ENCODE data around the gene C6orf89. TPM values are rescaled to one million over a fixed set of nuclear protein-coding genes. Genes with fewer than 3 reads are reported as not detected.

C6orf89 gene, protein sequence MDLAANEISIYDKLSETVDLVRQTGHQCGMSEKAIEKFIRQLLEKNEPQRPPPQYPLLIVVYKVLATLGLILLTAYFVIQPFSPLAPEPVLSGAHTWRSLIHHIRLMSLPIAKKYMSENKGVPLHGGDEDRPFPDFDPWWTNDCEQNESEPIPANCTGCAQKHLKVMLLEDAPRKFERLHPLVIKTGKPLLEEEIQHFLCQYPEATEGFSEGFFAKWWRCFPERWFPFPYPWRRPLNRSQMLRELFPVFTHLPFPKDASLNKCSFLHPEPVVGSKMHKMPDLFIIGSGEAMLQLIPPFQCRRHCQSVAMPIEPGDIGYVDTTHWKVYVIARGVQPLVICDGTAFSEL
- 20.9 and 22.9 TPM in 2 replicates for total RNA-seq

DNA sequence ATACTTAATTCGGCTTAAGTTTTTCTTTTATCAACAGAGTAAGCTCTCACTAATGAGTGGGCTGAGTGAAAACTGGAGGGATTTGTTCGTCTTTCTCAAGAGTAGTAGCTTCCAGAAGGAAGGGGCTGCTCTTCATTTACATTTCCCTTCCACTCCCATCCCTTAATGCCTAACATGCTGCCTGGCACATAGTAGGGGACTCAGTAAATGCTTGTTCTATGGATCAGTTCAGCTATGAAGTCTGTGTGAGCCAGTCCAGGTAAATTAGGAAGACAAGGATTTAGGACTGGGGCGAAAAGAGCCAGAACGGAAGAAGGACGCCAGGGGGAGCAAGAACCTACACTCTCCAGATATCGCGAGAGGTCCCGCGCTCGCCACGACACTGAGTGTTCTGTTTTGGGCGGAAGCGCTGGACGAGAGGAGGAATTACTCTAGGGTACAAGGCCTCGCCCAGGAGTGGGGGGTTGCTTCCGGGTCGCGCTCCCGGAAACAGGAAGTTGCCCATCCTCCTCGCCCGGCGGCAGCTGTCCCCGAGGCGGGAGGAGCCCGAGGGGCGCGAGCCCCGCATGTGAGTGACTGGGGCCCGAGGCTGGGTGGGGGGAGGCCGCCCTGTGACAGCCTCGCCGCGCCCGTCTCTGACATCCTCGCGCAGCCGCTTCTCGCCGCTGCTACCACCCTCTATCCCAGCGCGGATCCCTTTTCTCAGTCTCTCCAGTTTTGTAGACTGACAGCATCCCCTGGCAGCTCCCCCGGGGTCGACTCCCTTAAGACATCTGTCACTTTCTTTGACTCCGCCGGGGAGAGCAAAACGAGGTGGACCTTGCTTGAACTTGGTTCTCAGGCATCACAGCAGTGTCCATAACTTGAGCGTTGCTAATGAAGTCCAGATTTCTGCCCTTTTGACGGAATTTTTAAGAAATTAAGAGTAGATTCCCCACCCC lies at the start of gene C6orf89:
C6orf89 (plus strand) TSS at position 492 of the 941 bp plus-strand sequence. CDS start 13,493 bp downstream, outside the sequence.

DNA sequence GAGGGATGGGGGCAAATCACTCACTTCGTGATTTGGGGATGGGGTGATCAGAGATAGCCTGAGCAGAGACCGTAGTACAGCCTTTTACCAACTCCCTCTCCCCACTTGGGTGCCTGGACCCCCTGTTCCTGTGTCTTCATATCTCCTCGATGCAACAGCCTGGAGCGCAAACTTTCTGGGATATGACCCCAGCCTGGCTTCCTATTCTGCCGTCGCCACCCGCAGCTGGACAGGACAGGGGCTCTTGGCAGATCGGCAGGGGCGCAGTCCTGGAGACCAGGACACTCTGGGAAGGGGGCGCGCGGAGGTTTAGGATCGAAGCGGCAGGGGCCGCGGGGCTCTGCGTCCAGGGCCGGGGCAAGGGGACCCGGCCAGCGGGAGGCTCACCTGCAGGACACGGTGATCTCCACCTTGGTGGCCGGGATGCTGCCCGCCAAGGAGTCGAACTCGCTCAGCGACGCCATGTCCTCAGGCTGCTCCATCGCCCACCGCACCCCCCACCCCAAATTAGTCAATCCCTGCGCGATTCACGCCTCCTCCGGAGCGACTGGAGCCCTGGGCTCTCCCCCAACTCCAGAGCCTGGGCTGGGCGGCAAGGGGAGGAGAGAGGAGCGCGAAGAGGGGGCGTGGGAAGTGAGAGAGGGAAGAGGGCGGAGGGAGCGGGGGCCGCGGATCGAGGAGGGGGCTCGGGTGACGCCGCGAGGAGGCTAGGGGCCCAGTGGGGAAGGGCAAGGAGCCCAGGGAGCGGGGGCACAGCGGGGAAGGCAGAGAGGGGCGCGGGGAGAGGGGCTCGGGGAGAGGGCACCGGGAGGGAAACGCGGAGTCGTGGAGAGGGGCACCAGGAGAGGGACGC lies 46.6 kb upstream of the C6orf89 start, which contains the start of gene CPNE5:
CPNE5 (minus strand) TSS at position 549 of the 853 bp plus-strand sequence; CDS start at position 482, 67 bp downstream.

DNA sequence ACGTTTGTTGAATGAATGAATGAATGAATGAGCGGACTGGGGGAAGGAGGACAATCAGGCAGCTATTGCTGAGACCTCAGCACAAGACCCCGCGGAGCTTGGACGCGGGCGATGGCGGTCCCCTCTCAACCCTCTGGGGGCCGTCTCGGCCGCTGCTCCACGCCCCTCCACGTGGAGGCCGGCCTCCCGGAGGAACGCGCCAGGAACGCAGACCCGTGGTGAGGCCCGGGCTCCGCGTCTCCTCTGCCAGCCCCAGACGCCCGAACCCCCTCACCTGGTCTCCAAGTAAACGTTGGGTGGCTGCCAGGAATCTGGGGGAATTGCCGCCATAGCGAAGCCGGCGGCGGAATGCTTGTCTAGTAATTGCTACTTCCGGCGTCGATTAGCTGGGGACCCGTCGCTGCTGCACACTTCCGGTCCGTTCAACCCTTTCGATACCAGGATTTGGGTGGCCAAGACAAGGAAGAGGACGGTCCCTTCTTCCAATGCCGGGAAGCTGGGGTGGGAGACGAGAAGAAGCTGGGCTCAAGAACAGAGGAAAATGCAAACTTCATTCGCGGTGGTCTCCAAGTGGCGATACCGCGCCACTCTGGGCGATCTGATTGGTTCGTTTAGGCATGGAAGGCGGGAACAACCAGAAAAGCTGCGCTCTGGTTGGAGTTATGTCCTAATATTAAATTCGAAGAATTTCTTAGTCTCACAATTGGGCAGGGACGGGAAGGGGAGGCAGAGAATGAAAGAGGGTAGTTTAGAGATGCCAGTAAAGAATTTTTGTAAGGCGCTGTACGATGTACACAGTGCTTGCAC lies 11.1 kb upstream of the C6orf89 start, which contains the start of gene PPIL1:
PPIL1 (minus strand) TSS at position 361 of the 807 bp plus-strand sequence; CDS start at position 330, 31 bp downstream.

DNA sequence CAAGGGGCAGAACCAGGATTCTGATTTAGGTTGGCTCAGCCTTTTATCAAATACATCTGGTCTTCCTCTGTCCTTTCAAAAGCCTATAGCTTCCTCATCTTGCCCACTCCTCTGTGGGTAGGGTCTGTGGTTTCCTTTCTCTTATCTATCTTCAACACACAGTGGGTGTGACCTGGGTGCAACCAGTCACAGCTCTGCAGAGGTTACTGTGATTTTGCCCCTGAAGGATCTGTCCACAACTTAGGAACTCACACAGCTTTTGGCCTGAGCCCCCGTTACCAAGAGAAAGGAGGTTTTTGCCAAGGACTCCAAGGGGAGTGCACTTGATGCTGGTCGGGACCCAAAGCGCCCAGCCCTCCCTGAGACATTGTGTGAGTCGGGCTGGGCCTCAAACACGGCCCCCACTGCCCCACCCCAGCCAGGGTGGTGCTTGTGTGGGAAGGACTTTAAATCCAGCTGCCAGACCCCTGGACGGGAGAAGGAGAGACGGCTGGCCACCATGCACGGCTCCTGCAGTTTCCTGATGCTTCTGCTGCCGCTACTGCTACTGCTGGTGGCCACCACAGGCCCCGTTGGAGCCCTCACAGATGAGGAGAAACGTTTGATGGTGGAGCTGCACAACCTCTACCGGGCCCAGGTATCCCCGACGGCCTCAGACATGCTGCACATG lies 68.6 kb downstream of the C6orf89 start, which contains the start of gene PI16:
PI16 (plus strand) TSS at position 477 of the 670 bp plus-strand sequence; CDS start at position 500, 23 bp downstream.

Other genes starting within 250 kb of the C6orf89 start
- gene CDKN1A, start 207.2 kb upstream of the C6orf89 start, total RNA-seq, result 595 and 650 TPM in 2 replicates
- gene RAB44, start 188.1 kb upstream of the C6orf89 start, total RNA-seq, result 0.07 and 0.19 TPM in 2 replicates
- gene CPNE5, start 46.5 kb upstream of the C6orf89 start, total RNA-seq, result 0.05 and 0.07 TPM in 2 replicates
- gene PPIL1, start 11.1 kb upstream of the C6orf89 start, total RNA-seq, result 38.1 and 52.4 TPM in 2 replicates
- not detected in 2 replicates for gene PI16, start 68.8 kb downstream of the C6orf89 start, total RNA-seq
- gene MTCH1, start 100.2 kb downstream of the C6orf89 start, total RNA-seq, result 169 and 194 TPM in 2 replicates
- gene FGD2, start 119.7 kb downstream of the C6orf89 start, total RNA-seq, result 0.63 and 1.0 TPM in 2 replicates